ENCODE measurements around the gene MMD2. TPM values are rescaled to one million over a fixed set of nuclear protein-coding genes. Genes with fewer than 3 reads are reported as not detected.

Gene MMD2
- total RNA-seq, 1 donor from 2014 or later = not detected

DNA sequence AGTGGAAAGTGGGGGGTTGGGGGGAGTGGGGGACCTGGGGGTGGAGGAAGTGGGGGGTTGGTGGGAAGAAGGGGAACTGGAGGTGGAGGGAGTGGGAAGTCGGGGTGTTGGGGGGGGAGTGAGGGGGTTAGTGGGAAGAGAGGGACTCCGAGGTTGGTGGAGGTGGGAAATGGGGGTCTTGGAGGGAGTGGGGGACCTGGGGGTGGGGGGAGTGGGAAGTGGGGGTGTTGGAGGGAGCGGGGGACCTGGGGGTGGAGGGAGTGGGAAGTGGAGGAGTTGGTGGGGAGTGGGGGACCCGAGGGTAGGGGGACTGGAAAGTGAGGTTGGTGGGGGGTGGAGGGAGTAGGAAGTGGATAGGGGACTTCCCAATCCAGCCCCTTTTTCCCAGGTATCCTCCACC lies 906 bp upstream of the MMD2 start:
- no peak for DNase-seq
- no peak overlapping the region for H3K4me3 ChIP-seq
- H3K27me3 ChIP-seq (ENCODE audit: low read depth) = peaks cover 64% of the 10 kb centered on the region
- no peaks in the 10 kb centered on the region for H3K36me3 ChIP-seq
- intact Hi-C loops (cut with DNase I) = no loop called here
- no peak overlapping the region for H3K27ac ChIP-seq
- no peak for ATAC-seq
- H3K9me3 ChIP-seq = no peaks in the 10 kb centered on the region
- H3K4me1 ChIP-seq = no peaks in the 10 kb centered on the region
- TF ChIP-seq, protein P1, sequence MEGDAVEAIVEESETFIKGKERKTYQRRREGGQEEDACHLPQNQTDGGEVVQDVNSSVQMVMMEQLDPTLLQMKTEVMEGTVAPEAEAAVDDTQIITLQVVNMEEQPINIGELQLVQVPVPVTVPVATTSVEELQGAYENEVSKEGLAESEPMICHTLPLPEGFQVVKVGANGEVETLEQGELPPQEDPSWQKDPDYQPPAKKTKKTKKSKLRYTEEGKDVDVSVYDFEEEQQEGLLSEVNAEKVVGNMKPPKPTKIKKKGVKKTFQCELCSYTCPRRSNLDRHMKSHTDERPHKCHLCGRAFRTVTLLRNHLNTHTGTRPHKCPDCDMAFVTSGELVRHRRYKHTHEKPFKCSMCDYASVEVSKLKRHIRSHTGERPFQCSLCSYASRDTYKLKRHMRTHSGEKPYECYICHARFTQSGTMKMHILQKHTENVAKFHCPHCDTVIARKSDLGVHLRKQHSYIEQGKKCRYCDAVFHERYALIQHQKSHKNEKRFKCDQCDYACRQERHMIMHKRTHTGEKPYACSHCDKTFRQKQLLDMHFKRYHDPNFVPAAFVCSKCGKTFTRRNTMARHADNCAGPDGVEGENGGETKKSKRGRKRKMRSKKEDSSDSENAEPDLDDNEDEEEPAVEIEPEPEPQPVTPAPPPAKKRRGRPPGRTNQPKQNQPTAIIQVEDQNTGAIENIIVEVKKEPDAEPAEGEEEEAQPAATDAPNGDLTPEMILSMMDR (IDR thresholded peaks at IDR 0.05) = no peak

DNA sequence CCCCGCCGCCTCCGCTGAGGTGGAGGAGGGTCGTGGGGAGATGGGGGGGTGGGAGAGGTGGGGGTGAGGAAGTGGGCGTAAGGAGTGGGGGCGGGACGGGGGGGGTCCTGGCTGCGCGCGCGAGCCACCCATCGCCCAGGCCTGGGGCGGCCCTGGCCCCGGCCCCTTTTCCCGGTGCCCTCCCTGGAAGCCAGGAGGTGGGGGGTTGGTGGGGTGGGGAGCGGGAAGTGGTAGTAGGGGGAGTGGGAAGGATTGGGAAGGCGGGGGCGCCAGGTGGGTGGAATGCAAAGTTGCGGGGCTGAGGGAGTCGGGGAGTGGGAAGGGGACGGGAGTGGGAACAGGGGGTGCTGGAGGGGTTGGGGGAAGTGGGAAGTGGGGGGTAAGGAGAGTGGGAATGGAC lies 319 bp upstream of the MMD2 start:
- no peaks in the 10 kb centered on the region for H3K4me1 ChIP-seq
- no peak overlapping the region for H3K27ac ChIP-seq
- no peak for DNase-seq
- H3K27me3 ChIP-seq (ENCODE audit: low read depth) = peaks cover 65% of the 10 kb centered on the region
- peak overlapping the region; percentile 21 for H3K4me3 ChIP-seq
- H3K9me3 ChIP-seq = no peaks in the 10 kb centered on the region
- no peaks in the 10 kb centered on the region for H3K36me3 ChIP-seq
- no peak for ATAC-seq
- intact Hi-C loops (cut with DNase I) = no loop called here
- TF ChIP-seq, protein P1 (IDR thresholded peaks at IDR 0.05) = no peak

DNA sequence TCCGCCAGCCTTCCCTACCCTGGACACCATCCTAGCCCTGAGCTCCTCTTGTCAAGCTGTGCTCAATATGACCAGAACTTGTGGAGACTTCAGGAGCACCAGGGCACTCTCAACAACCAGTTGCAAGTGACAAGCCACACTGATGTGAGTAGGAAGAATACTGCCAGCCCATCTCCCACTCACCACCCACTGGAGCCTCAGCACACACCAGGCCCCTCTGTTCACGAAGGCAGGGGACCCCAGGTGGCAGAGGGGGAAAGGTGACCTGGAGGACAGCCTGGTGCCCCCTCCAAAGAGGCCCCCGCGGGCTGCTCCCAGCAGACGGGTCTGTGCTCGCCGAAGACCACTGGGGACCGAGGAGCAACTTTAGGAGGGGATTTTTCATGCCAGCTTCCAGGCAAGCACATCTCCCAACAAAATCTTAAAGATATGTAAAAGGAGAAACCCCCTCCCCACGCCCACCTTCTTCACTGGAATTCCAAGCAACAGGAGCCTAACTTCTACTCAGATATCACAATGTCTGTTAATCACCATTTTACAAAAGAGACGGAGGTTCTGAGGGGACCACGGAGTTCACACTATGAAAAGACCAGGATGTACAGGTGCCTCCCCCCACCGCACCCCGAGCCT lies 1.0 kb downstream of the MMD2 start:
- H3K27me3 ChIP-seq (ENCODE audit: low read depth) = peaks cover 65% of the 10 kb centered on the region

DNA sequence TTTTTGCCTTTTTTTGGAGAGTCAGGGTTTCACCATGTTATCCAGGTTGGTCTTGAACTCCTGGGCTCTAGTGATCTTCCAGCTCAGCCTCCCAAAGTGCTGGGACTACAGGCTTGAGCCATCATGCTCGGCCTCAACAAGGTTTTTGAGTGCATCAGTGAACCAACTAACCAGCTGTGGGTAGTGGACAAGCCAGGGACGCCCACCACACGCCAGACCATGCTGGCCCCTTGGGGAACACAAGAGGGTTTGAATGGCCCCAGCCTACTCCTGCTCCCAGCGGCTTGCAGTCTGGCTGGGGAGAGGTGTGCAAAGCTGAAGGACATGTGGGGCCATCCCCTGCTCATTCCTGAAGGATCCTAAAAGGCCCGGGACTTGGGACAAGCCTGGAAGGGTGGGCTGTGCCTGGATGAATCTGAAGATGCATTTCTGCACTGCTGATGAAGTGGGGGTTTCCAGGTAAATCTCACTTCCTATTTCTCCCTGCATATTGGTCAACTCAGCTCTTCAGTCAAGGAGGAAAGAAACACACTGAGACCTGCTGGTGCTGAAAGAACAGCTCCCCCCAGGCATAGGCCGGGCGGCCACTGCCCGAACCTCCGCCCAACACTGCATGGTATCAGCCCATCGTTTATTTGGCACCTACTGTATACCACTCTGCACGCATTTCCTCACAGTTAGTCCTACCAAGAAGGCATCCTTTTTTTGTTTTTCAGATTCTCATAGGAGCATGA lies 6.9 kb downstream of the MMD2 start:
- Histone ChIP-seq H3K4me1 (no peaks in the 10 kb centered on the region), H3K27ac (no peak overlapping the region), H3K9me3 (no peaks in the 10 kb centered on the region), H3K36me3 (no peaks in the 10 kb centered on the region), H3K4me3 (no peak overlapping the region), H3K27me3 (ENCODE audit: low read depth) (peaks cover 27% of the 10 kb centered on the region)
- TF ChIP-seq, protein P1 (IDR thresholded peaks at IDR 0.05) = no peak
- ATAC-seq (peak in 1 of 2 donors; percentile 30), DNase-seq (no peak)
- intact Hi-C loops (cut with DNase I) = no loop called here

More for the DNA sequence above, 1.0 kb downstream of the MMD2 start:
- ATAC-seq (peak in 1 of 2 donors; percentile 9), DNase-seq (peak; percentile 8)
- no peaks in the 10 kb centered on the region for H3K4me1 ChIP-seq
- TF ChIP-seq, protein P1 (IDR thresholded peaks at IDR 0.05) = no peak
- H3K27ac ChIP-seq = no peak overlapping the region
- H3K4me3 ChIP-seq = no peak overlapping the region
- intact Hi-C loops (cut with DNase I) = no loop called here
- H3K9me3 ChIP-seq = no peaks in the 10 kb centered on the region
- no peaks in the 10 kb centered on the region for H3K36me3 ChIP-seq

DNA sequence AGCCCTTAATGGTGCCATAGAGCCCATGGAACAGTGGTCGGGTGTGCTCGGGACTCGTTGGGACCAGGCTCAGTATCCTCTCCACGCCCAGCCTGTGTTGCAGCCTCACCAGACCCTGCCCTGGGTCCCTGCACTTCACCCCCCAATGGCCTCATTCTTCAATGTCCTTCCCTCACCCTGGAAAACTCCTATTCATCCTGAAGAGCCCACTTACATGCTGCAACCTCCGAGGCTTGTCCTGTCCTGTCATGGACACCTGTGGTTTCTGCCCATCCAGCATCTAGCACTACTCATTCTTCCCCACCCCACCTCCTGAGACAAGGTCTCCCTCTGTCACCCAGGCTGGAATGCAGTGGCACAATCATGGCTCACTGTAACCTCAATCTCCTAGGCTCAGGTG lies 7.7 kb downstream of the MMD2 start:
- Histone ChIP-seq H3K9me3 (no peaks in the 10 kb centered on the region), H3K27me3 (ENCODE audit: low read depth) (peaks cover 20% of the 10 kb centered on the region), H3K36me3 (no peaks in the 10 kb centered on the region), H3K27ac (no peak overlapping the region), H3K4me1 (no peaks in the 10 kb centered on the region), H3K4me3 (no peak overlapping the region)
- intact Hi-C loops (cut with DNase I) = no loop called here
- TF ChIP-seq, protein P1 (IDR thresholded peaks at IDR 0.05) = no peak
- ATAC-seq (no peak), DNase-seq (no peak)
